ENCODE measurements around the gene APOM. TPM values are rescaled to one million over a fixed set of nuclear protein-coding genes. Genes with fewer than 3 reads are reported as not detected.

Gene APOM
- total RNA-seq, 1 experiment from 2014 or later = 3.5 TPM

DNA sequence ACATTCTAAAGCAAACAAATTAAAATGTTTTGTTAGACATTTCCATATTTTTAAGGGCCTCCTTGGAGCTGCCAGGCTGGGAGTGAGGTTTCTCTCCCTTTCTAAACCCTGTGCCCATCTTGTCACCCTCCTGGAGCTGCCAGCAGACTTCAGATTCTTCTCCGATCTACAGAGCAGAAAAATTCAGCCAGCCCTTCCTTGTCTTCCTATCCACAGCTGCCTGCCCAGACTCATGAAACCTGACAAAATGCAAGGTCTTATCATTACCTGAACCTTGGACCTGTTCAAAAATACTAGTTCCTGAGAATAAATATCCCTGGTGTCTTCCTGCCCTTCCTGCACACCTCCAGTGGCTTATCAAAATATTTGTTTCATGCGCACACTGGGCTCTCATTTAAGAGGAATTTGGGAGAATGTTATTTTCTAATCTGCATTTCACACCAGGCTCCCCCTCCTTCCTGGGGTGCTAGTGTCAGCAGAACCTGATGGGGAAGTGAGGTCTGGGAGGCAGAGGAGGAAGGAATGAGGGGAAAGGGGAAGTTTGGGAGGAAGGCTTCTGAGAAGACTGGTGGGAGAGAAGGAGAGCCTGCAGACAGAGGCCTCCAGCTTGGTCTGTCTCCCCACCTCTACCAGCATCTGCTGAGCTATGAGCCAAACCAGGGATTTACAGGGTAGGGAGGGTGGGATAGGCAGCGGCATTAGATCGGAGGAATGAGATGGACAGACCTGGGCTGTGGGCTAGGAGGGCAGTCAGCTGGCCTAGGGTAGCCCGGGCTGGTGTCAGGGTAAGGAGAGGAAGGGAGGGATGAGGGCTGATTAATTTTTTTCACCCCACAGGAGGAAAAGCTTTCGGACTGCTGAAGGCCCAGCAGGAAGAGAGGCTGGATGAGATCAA, 40.8 kb upstream of the APOM start, which contains the start of gene AIF1:
AIF1 (plus strand) TSS at position 551 of the 895 bp plus-strand sequence; CDS start at position 647, 96 bp downstream.
- ChIA-PET CTCF (interaction anchor here (0.6 to 3.5 kb wide), 7 partner anchors 16 to 118 kb away, joined by 3 to 24 read pairs (median 3); partner anchors contain the start of genes ATP6V1G2, LST1 and NFKBIL1), POLR2A (no interaction called here)
- Mint-ChIP-seq H3K36me3 (no peaks in the 10 kb centered on the region), H3K27me3 (ENCODE audit: low read depth) (peaks cover 6% of the 10 kb centered on the region; the same call in 1 of the 2 replicates), H3K4me1 (peaks cover 26% of the 10 kb centered on the region), H3K4me3 (no peak within 1 kb of the TSS), H3K27ac (peak within 1 kb of the TSS; percentile 68), H3K9me3 (no peaks in the 10 kb centered on the region)
- DNase-seq (ENCODE audit: low spot score) = no peak
- TF ChIP-seq, protein P1, sequence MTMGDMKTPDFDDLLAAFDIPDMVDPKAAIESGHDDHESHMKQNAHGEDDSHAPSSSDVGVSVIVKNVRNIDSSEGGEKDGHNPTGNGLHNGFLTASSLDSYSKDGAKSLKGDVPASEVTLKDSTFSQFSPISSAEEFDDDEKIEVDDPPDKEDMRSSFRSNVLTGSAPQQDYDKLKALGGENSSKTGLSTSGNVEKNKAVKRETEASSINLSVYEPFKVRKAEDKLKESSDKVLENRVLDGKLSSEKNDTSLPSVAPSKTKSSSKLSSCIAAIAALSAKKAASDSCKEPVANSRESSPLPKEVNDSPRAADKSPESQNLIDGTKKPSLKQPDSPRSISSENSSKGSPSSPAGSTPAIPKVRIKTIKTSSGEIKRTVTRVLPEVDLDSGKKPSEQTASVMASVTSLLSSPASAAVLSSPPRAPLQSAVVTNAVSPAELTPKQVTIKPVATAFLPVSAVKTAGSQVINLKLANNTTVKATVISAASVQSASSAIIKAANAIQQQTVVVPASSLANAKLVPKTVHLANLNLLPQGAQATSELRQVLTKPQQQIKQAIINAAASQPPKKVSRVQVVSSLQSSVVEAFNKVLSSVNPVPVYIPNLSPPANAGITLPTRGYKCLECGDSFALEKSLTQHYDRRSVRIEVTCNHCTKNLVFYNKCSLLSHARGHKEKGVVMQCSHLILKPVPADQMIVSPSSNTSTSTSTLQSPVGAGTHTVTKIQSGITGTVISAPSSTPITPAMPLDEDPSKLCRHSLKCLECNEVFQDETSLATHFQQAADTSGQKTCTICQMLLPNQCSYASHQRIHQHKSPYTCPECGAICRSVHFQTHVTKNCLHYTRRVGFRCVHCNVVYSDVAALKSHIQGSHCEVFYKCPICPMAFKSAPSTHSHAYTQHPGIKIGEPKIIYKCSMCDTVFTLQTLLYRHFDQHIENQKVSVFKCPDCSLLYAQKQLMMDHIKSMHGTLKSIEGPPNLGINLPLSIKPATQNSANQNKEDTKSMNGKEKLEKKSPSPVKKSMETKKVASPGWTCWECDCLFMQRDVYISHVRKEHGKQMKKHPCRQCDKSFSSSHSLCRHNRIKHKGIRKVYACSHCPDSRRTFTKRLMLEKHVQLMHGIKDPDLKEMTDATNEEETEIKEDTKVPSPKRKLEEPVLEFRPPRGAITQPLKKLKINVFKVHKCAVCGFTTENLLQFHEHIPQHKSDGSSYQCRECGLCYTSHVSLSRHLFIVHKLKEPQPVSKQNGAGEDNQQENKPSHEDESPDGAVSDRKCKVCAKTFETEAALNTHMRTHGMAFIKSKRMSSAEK (CRISPR knock-in tag; IDR thresholded peaks at IDR 0.05; ENCODE audit: borderline replicate concordance) = no peak
- TF ChIP-seq, protein P2, sequence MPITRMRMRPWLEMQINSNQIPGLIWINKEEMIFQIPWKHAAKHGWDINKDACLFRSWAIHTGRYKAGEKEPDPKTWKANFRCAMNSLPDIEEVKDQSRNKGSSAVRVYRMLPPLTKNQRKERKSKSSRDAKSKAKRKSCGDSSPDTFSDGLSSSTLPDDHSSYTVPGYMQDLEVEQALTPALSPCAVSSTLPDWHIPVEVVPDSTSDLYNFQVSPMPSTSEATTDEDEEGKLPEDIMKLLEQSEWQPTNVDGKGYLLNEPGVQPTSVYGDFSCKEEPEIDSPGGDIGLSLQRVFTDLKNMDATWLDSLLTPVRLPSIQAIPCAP (CRISPR knock-in tag; IDR thresholded peaks at IDR 0.05) = no peak
- TF ChIP-seq ZNF416 (CRISPR knock-in tag; IDR thresholded peaks at IDR 0.05) = no peak
- ATAC-seq = no peak

DNA sequence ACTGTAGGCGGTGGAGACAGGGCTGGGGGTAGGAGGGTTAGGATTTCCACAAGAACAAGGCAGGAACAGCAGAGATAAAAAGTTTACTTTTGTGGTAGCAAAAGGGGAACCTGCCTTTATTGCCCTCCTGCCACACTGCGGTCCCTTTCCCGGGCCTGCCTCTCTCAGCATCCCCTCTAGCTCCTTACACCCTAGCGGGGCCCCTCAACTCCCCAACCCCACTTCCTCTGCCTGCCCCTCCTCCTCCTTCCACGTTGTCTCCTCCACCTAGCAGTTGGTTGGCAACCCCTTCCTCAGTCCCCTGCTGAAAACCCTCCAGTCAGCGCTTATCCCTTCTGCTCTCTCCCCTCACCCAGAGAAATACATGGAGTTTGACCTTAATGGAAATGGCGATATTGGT, 39.9 kb upstream of the APOM start:
- POLR2A ChIA-PET = no interaction called here

More for the DNA sequence above, 39.9 kb upstream of the APOM start:
- no peaks in the 10 kb centered on the region for H3K36me3 Mint-ChIP-seq
- DNase-seq (ENCODE audit: low spot score) (no peak), ATAC-seq (no peak)
- H3K27me3 Mint-ChIP-seq (ENCODE audit: low read depth) = peaks cover 4% of the 10 kb centered on the region; the same call in 1 of the 2 replicates
- no peak overlapping the region for H3K27ac Mint-ChIP-seq
- CTCF ChIA-PET = interaction anchor here (1.0 to 3.5 kb wide), 4 partner anchors 17 to 69 kb away, joined by 3 to 24 read pairs (median 9); partner anchors contain the start of genes ATP6V1G2 and NFKBIL1
- H3K4me1 Mint-ChIP-seq = peaks cover 23% of the 10 kb centered on the region
- H3K9me3 Mint-ChIP-seq = no peaks in the 10 kb centered on the region
- no peak overlapping the region for H3K4me3 Mint-ChIP-seq
- TF ChIP-seq SMAD4 (CRISPR knock-in tag; IDR thresholded peaks at IDR 0.05) (no peak), ZNF425 (CRISPR knock-in tag; conservative IDR thresholded peaks at IDR 0.05) (no peak), CREM (CRISPR knock-in tag; IDR thresholded peaks at IDR 0.05) (no peak), ZNF138 (CRISPR knock-in tag; conservative IDR thresholded peaks at IDR 0.05) (no peak), HMGA2 (CRISPR knock-in tag; IDR thresholded peaks at IDR 0.05) (no peak), PRRX2 (CRISPR knock-in tag; IDR thresholded peaks at IDR 0.05) (no peak), FOXP1 (CRISPR knock-in tag; IDR thresholded peaks at IDR 0.05; ENCODE audit: borderline replicate concordance) (no peak), AFF4 (CRISPR knock-in tag; IDR thresholded peaks at IDR 0.05; ENCODE audit: borderline replicate concordance) (no peak), FOXJ3 (CRISPR knock-in tag; IDR thresholded peaks at IDR 0.05; ENCODE audit: borderline replicate concordance) (no peak), USF2 (CRISPR knock-in tag; IDR thresholded peaks at IDR 0.05) (no peak), ESRRA (CRISPR knock-in tag; IDR thresholded peaks at IDR 0.05; ENCODE audit: borderline replicate concordance) (no peak), JAZF1 (CRISPR knock-in tag; IDR thresholded peaks at IDR 0.05) (no peak)
- TF ChIP-seq, protein P3, sequence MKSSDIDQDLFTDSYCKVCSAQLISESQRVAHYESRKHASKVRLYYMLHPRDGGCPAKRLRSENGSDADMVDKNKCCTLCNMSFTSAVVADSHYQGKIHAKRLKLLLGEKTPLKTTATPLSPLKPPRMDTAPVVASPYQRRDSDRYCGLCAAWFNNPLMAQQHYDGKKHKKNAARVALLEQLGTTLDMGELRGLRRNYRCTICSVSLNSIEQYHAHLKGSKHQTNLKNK (CRISPR knock-in tag; IDR thresholded peaks at IDR 0.05) = no peak
- TF ChIP-seq, protein P4, sequence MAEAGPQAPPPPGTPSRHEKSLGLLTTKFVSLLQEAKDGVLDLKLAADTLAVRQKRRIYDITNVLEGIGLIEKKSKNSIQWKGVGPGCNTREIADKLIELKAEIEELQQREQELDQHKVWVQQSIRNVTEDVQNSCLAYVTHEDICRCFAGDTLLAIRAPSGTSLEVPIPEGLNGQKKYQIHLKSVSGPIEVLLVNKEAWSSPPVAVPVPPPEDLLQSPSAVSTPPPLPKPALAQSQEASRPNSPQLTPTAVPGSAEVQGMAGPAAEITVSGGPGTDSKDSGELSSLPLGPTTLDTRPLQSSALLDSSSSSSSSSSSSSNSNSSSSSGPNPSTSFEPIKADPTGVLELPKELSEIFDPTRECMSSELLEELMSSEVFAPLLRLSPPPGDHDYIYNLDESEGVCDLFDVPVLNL (CRISPR knock-in tag; IDR thresholded peaks at IDR 0.05; ENCODE audit: borderline replicate concordance, low read depth) = no peak
- TF ChIP-seq, protein P5, sequence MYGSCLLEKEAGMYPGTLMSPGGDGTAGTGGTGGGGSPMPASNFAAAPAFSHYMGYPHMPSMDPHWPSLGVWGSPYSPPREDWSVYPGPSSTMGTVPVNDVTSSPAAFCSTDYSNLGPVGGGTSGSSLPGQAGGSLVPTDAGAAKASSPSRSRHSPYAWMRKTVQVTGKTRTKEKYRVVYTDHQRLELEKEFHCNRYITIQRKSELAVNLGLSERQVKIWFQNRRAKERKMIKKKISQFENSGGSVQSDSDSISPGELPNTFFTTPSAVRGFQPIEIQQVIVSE (CRISPR knock-in tag; IDR thresholded peaks at IDR 0.05; ENCODE audit: borderline replicate concordance) = no peak
